Caki2 (cell line): ENCODE data around the gene CTCF. TPM values are rescaled to one million over a fixed set of nuclear protein-coding genes. Genes with fewer than 3 reads are reported as not detected.

ENCODE experiments used
- DNase-seq: peaks from one replicate; pipeline ENCODE4 v3.0.0-alpha.2; 2015; ENCODE audit warnings: low read depth
- in situ Hi-C: cut with HindIII; loops from 2 replicates; pipeline ENCODE4 v1.10.0; 2016; ENCODE audit warnings: low sequenced_read_pairs, low pct_unique_long_range_greater_than_20kb, mixed read lengths
- total RNA-seq: library from RNA; depleted of rRNA; stranded (reverse); fragments of >200 nt; shearing (Covaris generic); gene quantifications from 2 replicates; pipeline ENCODE4 v1.2.3, GENCODE V29; 2014; ENCODE audit warnings: low replicate concordance

The CTCF gene
- total RNA-seq, 1 experiment from 2014 or later, result 32.1 TPM

GRCh38 chr16:67641779-67642708 is 79.7 kb downstream of the CTCF start:
- DNase-seq, result no peak
- in situ Hi-C loops, result no loop called here

GRCh38 chr16:67644038-67644437 is 81.7 kb downstream of the CTCF start:
- no peak for DNase-seq
- in situ Hi-C loops, result no loop called here

GRCh38 chr16:67645397-67646121 is 83.2 kb downstream of the CTCF start:
- DNase-seq, result no peak
- in situ Hi-C loops, result no loop called here

GRCh38 chr16:67647111-67647651 is 84.9 kb downstream of the CTCF start:
- in situ Hi-C loops, result no loop called here

GRCh38 chr16:67647681-67648080 is 85.4 kb downstream of the CTCF start:
- in situ Hi-C loops, result no loop called here
- DNase-seq, result no peak

More at GRCh38 chr16:67647111-67647651, 84.9 kb downstream of the CTCF start:
- DNase-seq, result no peak

- in situ Hi-C loops, result no loop called here
- no peak for DNase-seq
Observed at GRCh38 chr16:67648088-67648763, 85.9 kb downstream of the CTCF start.

GRCh38 chr16:67648764-67649407 is 86.6 kb downstream of the CTCF start:
- in situ Hi-C loops, result no loop called here
- no peak for DNase-seq

- DNase-seq, result no peak
- in situ Hi-C loops, result no loop called here
Observed at GRCh38 chr16:67649494-67649931, 87.2 kb downstream of the CTCF start.

- no peak for DNase-seq
- in situ Hi-C loops, result no loop called here
Observed at GRCh38 chr16:67650023-67650422, 87.7 kb downstream of the CTCF start.

GRCh38 chr16:67651039-67651438 is 88.7 kb downstream of the CTCF start:
- no peak for DNase-seq
- in situ Hi-C loops, result no loop called here

GRCh38 chr16:67651847-67652246 is 89.5 kb downstream of the CTCF start:
- no peak for DNase-seq
- in situ Hi-C loops, result no loop called here

- in situ Hi-C loops, result no loop called here
- DNase-seq, result peak; percentile 59
Observed at GRCh38 chr16:67652578-67653127, 90.3 kb downstream of the CTCF start.

- no peak for DNase-seq
- in situ Hi-C loops, result no loop called here
Observed at GRCh38 chr16:67653128-67653788, 90.9 kb downstream of the CTCF start.

- no peak for DNase-seq
- in situ Hi-C loops, result no loop called here
Observed at GRCh38 chr16:67653789-67654402, 91.6 kb downstream of the CTCF start.

GRCh38 chr16:67654403-67654911 is 92.1 kb downstream of the CTCF start:
- DNase-seq, result no peak
- in situ Hi-C loops, result no loop called here

- in situ Hi-C loops, result no loop called here
- DNase-seq, result no peak
Observed at GRCh38 chr16:67655363-67655762, 93.0 kb downstream of the CTCF start.
